ENCODE data around the gene CD96. TPM values are rescaled to one million over a fixed set of nuclear protein-coding genes. Genes with fewer than 3 reads are reported as not detected.
"Not testable (repeated sequence)": the region's sequence is repeated elsewhere in the genome, so short reads cannot be mapped to it uniquely, and the experiment has no call there.

CD96 gene
- total RNA-seq, 2 donors from 2014 or later: not detected

- Histone ChIP-seq H3K36me3 (ENCODE audit: control insufficient read depth, insufficient read depth, low read length) (no peaks in the 10 kb centered on the region), H3K9ac (ENCODE audit: extremely low read depth, low read length, poor library complexity, severe bottlenecking) (no peak overlapping the region), H3K27ac (ENCODE audit: low read depth, low read length) (no peak overlapping the region), H3K4me1 (ENCODE audit: control insufficient read depth, insufficient read depth, low read length) (no peaks in the 10 kb centered on the region), H3K27me3 (ENCODE audit: control insufficient read depth, insufficient read depth, low read length, poor library complexity, severe bottlenecking) (no peaks in the 10 kb centered on the region), H3K9me3 (ENCODE audit: control insufficient read depth, low read length) (no peaks in the 10 kb centered on the region), H3K4me3 (ENCODE audit: low read length) (no peak overlapping the region)
- no peaks in the 10 kb centered on the region for H3K27me3 Mint-ChIP-seq (ENCODE audit: insufficient read depth)
- TF ChIP-seq CTCF (conservative IDR thresholded peaks at IDR 0.05): no peak
- WGBS, 2 experiments (ENCODE audit: insufficient coverage in 1 of 2, insufficient read length in 1 of 2): 80 to 100% methylated on average over 1 to 4 of the region's 4 CpGs
- DNase-seq: no peak
- no peak overlapping the region for H3K4me3 Mint-ChIP-seq
- no peak overlapping the region for H3K27ac Mint-ChIP-seq
- peaks cover 2% of the 10 kb centered on the region for H3K4me1 Mint-ChIP-seq
- H3K36me3 Mint-ChIP-seq (ENCODE audit: low read depth): no peaks in the 10 kb centered on the region
- H3K9me3 Mint-ChIP-seq: no peaks in the 10 kb centered on the region
These were observed 24.2 kb upstream of the CD96 start for GRCh38 chr3:111517801-111518200.

GRCh38 chr3:111519178-111519855 lies 22.7 kb upstream of the CD96 start:
- no peak overlapping the region for H3K27ac ChIP-seq (ENCODE audit: low read depth, low read length)
- H3K4me3 ChIP-seq (ENCODE audit: low read length): no peak overlapping the region
- no peaks in the 10 kb centered on the region for H3K36me3 Mint-ChIP-seq (ENCODE audit: low read depth)
- no peaks in the 10 kb centered on the region for H3K9me3 ChIP-seq (ENCODE audit: control insufficient read depth, low read length)
- H3K27me3 Mint-ChIP-seq (ENCODE audit: insufficient read depth): no peaks in the 10 kb centered on the region
- H3K4me1 Mint-ChIP-seq: peaks cover 2% of the 10 kb centered on the region
- no peaks in the 10 kb centered on the region for H3K27me3 ChIP-seq (ENCODE audit: control insufficient read depth, insufficient read depth, low read length, poor library complexity, severe bottlenecking)
- H3K36me3 ChIP-seq (ENCODE audit: control insufficient read depth, insufficient read depth, low read length): no peaks in the 10 kb centered on the region
- H3K4me3 Mint-ChIP-seq: no peak overlapping the region
- 94% methylated on average over 2 to 6 of the region's 6 CpGs for WGBS, 2 experiments (ENCODE audit: insufficient coverage in 1 of 2, insufficient read length in 1 of 2)
- TF ChIP-seq CTCF (conservative IDR thresholded peaks at IDR 0.05): no peak
- no peak overlapping the region for H3K9ac ChIP-seq (ENCODE audit: extremely low read depth, low read length, poor library complexity, severe bottlenecking)
- H3K4me1 ChIP-seq (ENCODE audit: control insufficient read depth, insufficient read depth, low read length): no peaks in the 10 kb centered on the region
- H3K9me3 Mint-ChIP-seq: peaks cover 4% of the 10 kb centered on the region
- DNase-seq: no peak
- no peak overlapping the region for H3K27ac Mint-ChIP-seq

GRCh38 chr3:111521891-111522290 lies 20.1 kb upstream of the CD96 start:
- no peaks in the 10 kb centered on the region for H3K36me3 ChIP-seq (ENCODE audit: control insufficient read depth, insufficient read depth, low read length)
- WGBS, 2 experiments (ENCODE audit: insufficient coverage in 1 of 2, insufficient read length in 1 of 2): 90 to 94% methylated on average over 2 to 3 of the region's 3 CpGs
- Mint-ChIP-seq H3K9me3 (peaks cover 21% of the 10 kb centered on the region), H3K27me3 (ENCODE audit: insufficient read depth) (no peaks in the 10 kb centered on the region), H3K4me3 (no peak overlapping the region), H3K4me1 (peaks cover 2% of the 10 kb centered on the region), H3K27ac (no peak overlapping the region), H3K36me3 (ENCODE audit: low read depth) (no peaks in the 10 kb centered on the region)
- no peaks in the 10 kb centered on the region for H3K27me3 ChIP-seq (ENCODE audit: control insufficient read depth, insufficient read depth, low read length, poor library complexity, severe bottlenecking)
- no peaks in the 10 kb centered on the region for H3K4me1 ChIP-seq (ENCODE audit: control insufficient read depth, insufficient read depth, low read length)
- H3K4me3 ChIP-seq (ENCODE audit: low read length): no peak overlapping the region
- H3K27ac ChIP-seq (ENCODE audit: low read depth, low read length): no peak overlapping the region
- H3K9ac ChIP-seq (ENCODE audit: extremely low read depth, low read length, poor library complexity, severe bottlenecking): no peak overlapping the region
- no peak for DNase-seq
- TF ChIP-seq CTCF (conservative IDR thresholded peaks at IDR 0.05): no peak
- peaks cover 15% of the 10 kb centered on the region for H3K9me3 ChIP-seq (ENCODE audit: control insufficient read depth, low read length)

- 94% methylated on average over 1 of the region's 1 CpG; no CpG with 5 or more reads in 1 of the 2 experiments for WGBS, 2 experiments (ENCODE audit: insufficient coverage in 1 of 2, insufficient read length in 1 of 2)
- not testable (repeated sequence) for H3K36me3 Mint-ChIP-seq (ENCODE audit: low read depth); DNase-seq; H3K4me1 Mint-ChIP-seq; H3K27ac Mint-ChIP-seq; H3K9ac ChIP-seq (ENCODE audit: extremely low read depth, low read length, poor library complexity, severe bottlenecking); H3K36me3 ChIP-seq (ENCODE audit: control insufficient read depth, insufficient read depth, low read length); H3K27me3 Mint-ChIP-seq (ENCODE audit: insufficient read depth); H3K27ac ChIP-seq (ENCODE audit: low read depth, low read length); H3K4me3 Mint-ChIP-seq; H3K4me3 ChIP-seq (ENCODE audit: low read length); H3K4me1 ChIP-seq (ENCODE audit: control insufficient read depth, insufficient read depth, low read length); H3K27me3 ChIP-seq (ENCODE audit: control insufficient read depth, insufficient read depth, low read length, poor library complexity, severe bottlenecking)
- peaks cover 15% of the 10 kb centered on the region for H3K9me3 ChIP-seq (ENCODE audit: control insufficient read depth, low read length)
- peaks cover 29% of the 10 kb centered on the region for H3K9me3 Mint-ChIP-seq
These were observed 17.5 kb upstream of the CD96 start for GRCh38 chr3:111524486-111524885.

All from endodermal cell (in vitro differentiated cells).